ENCODE measurements around the gene CEACAM21.
"Not testable (repeated sequence)": the region's sequence is repeated elsewhere in the genome, so short reads cannot be mapped to it uniquely, and the experiment has no call there.

DNA sequence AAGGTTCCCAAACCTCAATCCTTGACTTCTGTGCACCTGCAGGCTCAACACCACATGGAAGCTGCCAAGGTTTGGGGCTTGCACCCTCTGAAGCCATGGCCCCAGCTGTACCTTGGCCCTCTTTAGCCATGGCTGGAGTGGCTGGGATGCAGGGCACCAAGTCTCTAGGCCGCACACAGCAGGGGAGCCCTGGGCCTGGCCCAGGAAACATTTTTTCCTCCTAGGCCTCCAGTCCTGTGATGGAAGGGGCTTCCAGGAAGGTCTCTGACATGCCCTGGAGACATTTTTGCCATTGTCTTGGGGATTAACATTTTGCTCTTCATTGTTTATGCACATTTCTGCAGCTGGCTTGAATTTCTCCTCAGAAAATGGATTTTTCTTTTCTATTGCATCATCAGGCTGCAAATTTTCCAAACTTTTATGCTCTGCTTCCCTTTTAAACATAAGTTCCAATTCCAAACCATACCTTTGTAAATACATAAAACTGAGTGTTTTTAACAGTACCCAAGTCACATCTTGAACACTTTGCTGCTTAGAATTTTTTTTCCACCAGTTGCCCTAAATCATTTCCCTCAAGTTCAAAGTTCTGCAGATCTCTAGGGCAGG, 6.7 kb downstream of the CEACAM21 start:
- not testable (repeated sequence) for TF ChIP-seq CTCF (IDR thresholded peaks at IDR 0.05); ZFX (IDR thresholded peaks at IDR 0.05; ENCODE audit: borderline replicate concordance)
